Body of pancreas (tissue), 4 donors: Measurements from ENCODE around the gene DOCK2. TPM values are rescaled to one million over a fixed set of nuclear protein-coding genes. Genes with fewer than 3 reads are reported as not detected.

Experiments
- ATAC-seq: fragments of 150-250 bp; one replicate; pipeline ENCODE4 v1.9.1; 2016
- DNase-seq, 4 donors: peaks; one replicate each; pipeline ENCODE4 v3.0.0-alpha.2; 2019
- H3K27ac ChIP-seq, 4 donors: fragments of 200-600 bp; sonication (generic); 1 replicate in 3 of 4; 2 replicates in 1 of 4; pipeline versions ENCODE4 v1.5.1 to v1.6.1; 2016 to 2019; ENCODE audit warnings: mild to moderate bottlenecking in 1 of 4, mixed read lengths in 1 of 4, moderate library complexity in 1 of 4
- H3K27me3 ChIP-seq, 2 donors: fragments of 200-600 bp; sonication (generic); one replicate each; pipeline ENCODE4 v1.6.0; 2016; ENCODE audit warnings: mild to moderate bottlenecking in 1 of 2
- H3K36me3 ChIP-seq, 2 donors: fragments of 200-600 bp; sonication (generic); replicated peaks in 1 of 2; 2 replicates each; pipeline ENCODE4 v1.5.1; 2016; ENCODE audit warnings: low read depth in 2 of 2; ENCODE audit not compliant: insufficient read depth in 1 of 2
- H3K4me1 ChIP-seq: fragments of 200-600 bp; sonication (generic); one replicate; pipeline ENCODE4 v1.6.0; 2016
- H3K4me3 ChIP-seq, 2 donors: fragments of 200-600 bp; sonication (generic); 1 replicate in 1 of 2; 2 replicates in 1 of 2; pipeline ENCODE4 v1.5.1; 2016 to 2019
- H3K9me3 ChIP-seq, 3 donors: fragments of 200-600 bp; sonication (generic); 1 replicate in 2 of 3; 2 replicates in 1 of 3; pipeline ENCODE4 v1.5.1; 2016
- CTCF ChIP-seq, 7 experiments: fragments of 450-650 bp in 4 of 7; fragments of 200-600 bp in 3 of 7; sonication (generic) in 3 of 7; IDR thresholded peaks; one replicate each; pipeline ENCODE4 v1.5.1; 2016 to 2019; ENCODE audit warnings: antibody characterized with exemption in 7 of 7
- POLR2A ChIP-seq, 3 donors: fragments of 450-650 bp; IDR thresholded peaks; one replicate each; pipeline ENCODE4 v1.6.1; 2016; ENCODE audit warnings: antibody characterized with exemption in 3 of 3, mild to moderate bottlenecking in 2 of 3
- WGBS, 2 donors: methylation state at CpG; one replicate each; pipeline ENCODE4 v1.1.5; 2017; 5-methylcytosine and 5-hydroxymethylcytosine counted together
- intact Hi-C: fragments of 100-400 bp; cut with DNase I; formaldehyde crosslinking; loops from one replicate; pipeline ENCODE4 v1.15.1; 2023
- total RNA-seq, 2 donors: library from RNA; depleted of rRNA; stranded (reverse); fragments of >200 nt; gene quantifications; one replicate each; pipeline ENCODE4 v1.1.0, GENCODE V29; 2016

Gene DOCK2
- total RNA-seq, 2 donors from 2014 or later: 3.1 to 7.6 TPM

GRCh38 chr5:169740435-169740834 is 103.4 kb downstream of the DOCK2 start:
- H3K36me3 ChIP-seq: no peaks in the 10 kb centered on the region
- ATAC-seq: no peak
- DNase-seq: no peak
- H3K4me1 ChIP-seq: no peaks in the 10 kb centered on the region
- H3K27ac ChIP-seq: no peak overlapping the region
- H3K4me3 ChIP-seq: no peak overlapping the region
- H3K27me3 ChIP-seq: no peaks in the 10 kb centered on the region
- H3K9me3 ChIP-seq: no peaks in the 10 kb centered on the region
- WGBS, 2 donors: 50 to 56% methylated on average over 3 of the region's 3 CpGs
- TF ChIP-seq POLR2A (IDR thresholded peaks at IDR 0.05): no peak
- no peak for TF ChIP-seq CTCF (IDR thresholded peaks at IDR 0.05)
- intact Hi-C loops: no loop called here

- WGBS, 2 donors: 71 to 80% methylated on average over 7 of the region's 7 CpGs
- Histone ChIP-seq H3K27me3 (no peaks in the 10 kb centered on the region), H3K4me1 (no peaks in the 10 kb centered on the region), H3K4me3 (no peak overlapping the region), H3K9me3 (no peaks in the 10 kb centered on the region), H3K36me3 (no peaks in the 10 kb centered on the region), H3K27ac (no peak overlapping the region)
- ATAC-seq (no peak), DNase-seq (no peak)
- intact Hi-C loops: no loop called here
- TF ChIP-seq CTCF (IDR thresholded peaks at IDR 0.05): no peak
- no peak for TF ChIP-seq POLR2A (IDR thresholded peaks at IDR 0.05)
Measured at GRCh38 chr5:169742771-169743296, 105.8 kb downstream of the DOCK2 start.

GRCh38 chr5:169744336-169744735 is 107.3 kb downstream of the DOCK2 start:
- no peak overlapping the region for H3K27ac ChIP-seq
- intact Hi-C loops: no loop called here
- TF ChIP-seq CTCF (IDR thresholded peaks at IDR 0.05) (no peak), POLR2A (IDR thresholded peaks at IDR 0.05) (no peak)
- ATAC-seq (no peak), DNase-seq (no peak)
- no peaks in the 10 kb centered on the region for H3K4me1 ChIP-seq
- H3K27me3 ChIP-seq: no peaks in the 10 kb centered on the region
- no peaks in the 10 kb centered on the region for H3K36me3 ChIP-seq
- WGBS, 2 donors: 71 to 84% methylated on average over 1 of the region's 1 CpG
- H3K9me3 ChIP-seq: no peaks in the 10 kb centered on the region
- no peak overlapping the region for H3K4me3 ChIP-seq

GRCh38 chr5:169745441-169746146 is 108.5 kb downstream of the DOCK2 start:
- Histone ChIP-seq H3K27ac (no peak overlapping the region), H3K9me3 (no peaks in the 10 kb centered on the region), H3K4me1 (no peaks in the 10 kb centered on the region), H3K36me3 (no peaks in the 10 kb centered on the region), H3K27me3 (no peaks in the 10 kb centered on the region), H3K4me3 (no peak overlapping the region)
- WGBS, 2 donors: 59 to 67% methylated on average over 6 of the region's 6 CpGs
- no peak for ATAC-seq
- TF ChIP-seq POLR2A (IDR thresholded peaks at IDR 0.05) (no peak), CTCF (IDR thresholded peaks at IDR 0.05) (no peak)
- DNase-seq: no peak
- intact Hi-C loops: no loop called here
